ENCODE measurements around the gene RCAN2. TPM values are rescaled to one million over a fixed set of nuclear protein-coding genes. Genes with fewer than 3 reads are reported as not detected.
A peak's percentile ranks its signal among the peaks of the same experiment; 100 is the strongest.

The RCAN2 gene
- total RNA-seq, 4 donors from 2014 or later = 28.7 to 79.1 (median 36.3) TPM

DNA sequence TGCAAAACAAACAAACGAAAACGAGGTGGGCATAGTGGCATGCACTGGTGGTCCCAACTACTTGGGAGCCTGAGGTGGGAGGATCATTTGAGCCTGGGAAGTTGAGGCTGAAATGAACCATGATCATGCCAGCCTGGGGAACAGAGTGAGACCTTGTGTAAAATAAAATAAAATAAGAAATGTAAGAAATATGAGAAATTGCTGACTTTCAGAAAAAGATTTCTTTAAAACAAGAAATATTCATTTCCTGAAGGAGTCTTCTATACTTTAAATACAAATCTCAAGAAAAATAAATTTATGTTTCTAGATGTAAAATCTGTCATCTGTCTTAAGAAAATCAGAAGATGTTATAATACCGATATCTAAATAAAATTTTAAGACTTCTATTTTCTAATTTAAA lies 223.7 kb downstream of the RCAN2 start:
- no peaks in the 10 kb centered on the region for H3K36me3 ChIP-seq
- 76% methylated on average over 3 of the region's 3 CpGs for WGBS
- no peak for DNase-seq (ENCODE audit: extremely low spot score)
- H3K4me3 ChIP-seq = no peak overlapping the region
- intact Hi-C loops (cut with DNase I) = no loop called here
- TF ChIP-seq POLR2A (IDR thresholded peaks at IDR 0.05; ENCODE audit: low read depth) = no peak
- TF ChIP-seq EP300 (IDR thresholded peaks at IDR 0.05) = no peak
- TF ChIP-seq, protein P1, sequence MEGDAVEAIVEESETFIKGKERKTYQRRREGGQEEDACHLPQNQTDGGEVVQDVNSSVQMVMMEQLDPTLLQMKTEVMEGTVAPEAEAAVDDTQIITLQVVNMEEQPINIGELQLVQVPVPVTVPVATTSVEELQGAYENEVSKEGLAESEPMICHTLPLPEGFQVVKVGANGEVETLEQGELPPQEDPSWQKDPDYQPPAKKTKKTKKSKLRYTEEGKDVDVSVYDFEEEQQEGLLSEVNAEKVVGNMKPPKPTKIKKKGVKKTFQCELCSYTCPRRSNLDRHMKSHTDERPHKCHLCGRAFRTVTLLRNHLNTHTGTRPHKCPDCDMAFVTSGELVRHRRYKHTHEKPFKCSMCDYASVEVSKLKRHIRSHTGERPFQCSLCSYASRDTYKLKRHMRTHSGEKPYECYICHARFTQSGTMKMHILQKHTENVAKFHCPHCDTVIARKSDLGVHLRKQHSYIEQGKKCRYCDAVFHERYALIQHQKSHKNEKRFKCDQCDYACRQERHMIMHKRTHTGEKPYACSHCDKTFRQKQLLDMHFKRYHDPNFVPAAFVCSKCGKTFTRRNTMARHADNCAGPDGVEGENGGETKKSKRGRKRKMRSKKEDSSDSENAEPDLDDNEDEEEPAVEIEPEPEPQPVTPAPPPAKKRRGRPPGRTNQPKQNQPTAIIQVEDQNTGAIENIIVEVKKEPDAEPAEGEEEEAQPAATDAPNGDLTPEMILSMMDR (IDR thresholded peaks at IDR 0.05) = no peak
- TF ChIP-seq POLR2AphosphoS5 (IDR thresholded peaks at IDR 0.05) = no peak
- peaks cover 0 to 25% (median 14%) of the 10 kb centered on the region in 4 donors for H3K4me1 ChIP-seq
- no peaks in the 10 kb centered on the region for H3K9me3 ChIP-seq
- no peaks in the 10 kb centered on the region for H3K27me3 ChIP-seq
- no peak overlapping the region for H3K27ac ChIP-seq (replicated peaks in 1 of 4)

DNA sequence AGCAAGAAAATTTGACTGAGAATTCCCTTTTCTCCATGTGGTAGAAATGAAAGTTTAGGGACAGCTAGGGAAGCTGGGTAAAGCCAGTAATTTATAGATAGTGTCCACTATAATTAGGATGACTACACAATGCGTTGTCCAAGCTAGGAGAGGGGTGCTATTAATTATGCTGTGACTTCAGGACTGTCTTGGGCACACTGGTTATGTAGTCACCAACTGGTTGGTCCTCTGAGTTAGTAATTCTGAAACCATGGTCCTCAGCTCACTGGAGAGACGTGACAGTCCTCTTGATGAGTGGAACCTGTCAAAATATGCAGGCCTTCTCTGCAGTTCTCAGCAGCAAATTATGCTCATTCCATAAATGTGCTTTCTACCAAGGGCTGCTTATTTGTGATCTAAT lies 225.9 kb downstream of the RCAN2 start:
- H3K9me3 ChIP-seq = no peaks in the 10 kb centered on the region
- H3K27ac ChIP-seq (replicated peaks in 1 of 4) = no peak overlapping the region
- H3K4me3 ChIP-seq = no peak overlapping the region
- TF ChIP-seq, protein P1 (IDR thresholded peaks at IDR 0.05) = no peak
- TF ChIP-seq POLR2AphosphoS5 (IDR thresholded peaks at IDR 0.05) (no peak), POLR2A (IDR thresholded peaks at IDR 0.05; ENCODE audit: low read depth) (no peak), EP300 (IDR thresholded peaks at IDR 0.05) (no peak)
- intact Hi-C loops (cut with DNase I) = no loop called here
- no peak for DNase-seq (ENCODE audit: extremely low spot score)
- H3K27me3 ChIP-seq = no peaks in the 10 kb centered on the region
- H3K4me1 ChIP-seq = peaks cover 0 to 25% (median 14%) of the 10 kb centered on the region in 4 donors
- WGBS = 97% methylated on average over 2 of the region's 2 CpGs
- no peaks in the 10 kb centered on the region for H3K36me3 ChIP-seq

DNA sequence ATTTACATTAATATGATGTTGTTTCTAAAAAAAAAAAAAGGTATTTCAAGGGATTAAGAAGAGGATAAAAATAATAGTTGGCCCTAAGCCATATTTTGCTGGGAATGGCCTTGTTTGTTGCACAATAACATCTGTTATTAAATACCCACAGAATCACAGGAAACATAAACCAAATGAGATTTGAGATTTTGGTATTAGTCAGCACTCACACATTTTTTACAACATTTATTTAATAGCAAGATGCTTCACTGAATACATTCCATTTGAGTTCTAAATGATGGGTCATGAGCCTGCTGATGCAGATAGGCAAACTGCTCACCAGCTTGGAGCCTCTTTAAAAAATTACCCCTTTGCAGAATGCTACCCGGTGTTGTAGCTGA lies 227.6 kb downstream of the RCAN2 start:
- intact Hi-C loops (cut with DNase I) = no loop called here
- TF ChIP-seq POLR2AphosphoS5 (IDR thresholded peaks at IDR 0.05) = no peak
- TF ChIP-seq EP300 (IDR thresholded peaks at IDR 0.05) = no peak
- no peak for TF ChIP-seq POLR2A (IDR thresholded peaks at IDR 0.05; ENCODE audit: low read depth)
- TF ChIP-seq, protein P1 (IDR thresholded peaks at IDR 0.05) = no peak
- DNase-seq (ENCODE audit: extremely low spot score) = no peak
- Histone ChIP-seq H3K27me3 (no peaks in the 10 kb centered on the region), H3K36me3 (no peaks in the 10 kb centered on the region), H3K27ac (replicated peaks in 1 of 4) (no peak overlapping the region), H3K9me3 (no peaks in the 10 kb centered on the region), H3K4me3 (no peak overlapping the region), H3K4me1 (peaks cover 0 to 21% (median 12%) of the 10 kb centered on the region in 4 donors)
- WGBS = 43% methylated on average over 1 of the region's 1 CpG

DNA sequence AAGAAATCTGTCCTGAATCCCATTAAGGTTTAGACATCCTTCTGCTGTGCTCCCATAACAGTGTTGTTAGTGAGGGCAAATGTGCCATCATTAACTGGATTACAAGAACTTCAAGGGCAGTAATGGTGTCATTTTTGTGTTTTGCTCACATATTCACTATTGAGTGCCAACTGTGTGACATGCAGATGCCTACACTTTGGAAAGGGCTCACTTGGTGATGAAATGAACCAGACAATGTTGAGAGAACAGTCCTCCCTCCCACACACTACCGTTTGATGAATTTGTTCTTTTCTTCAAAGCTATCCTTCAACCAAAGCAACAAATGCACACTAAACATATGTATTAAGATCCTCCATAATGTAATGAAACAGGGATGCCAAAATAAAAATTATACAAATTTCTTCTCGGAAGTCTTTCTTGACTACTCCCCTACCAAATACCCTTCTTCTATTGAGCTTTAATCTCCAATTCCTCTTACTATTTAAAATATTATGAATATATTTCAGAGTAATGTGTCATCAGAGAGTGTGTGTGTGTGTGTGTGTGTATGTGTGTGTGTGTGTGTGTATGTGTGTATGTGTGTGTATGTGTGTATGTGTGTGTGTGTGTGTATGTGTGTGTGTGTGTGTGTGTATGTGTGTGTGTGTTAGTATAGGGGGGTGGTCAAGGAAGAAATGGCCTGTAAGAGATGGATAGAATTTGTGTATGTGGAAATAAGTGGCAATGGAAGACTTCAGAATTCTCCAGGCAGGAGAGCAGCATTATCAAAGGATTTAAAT lies 228.1 kb downstream of the RCAN2 start:
- no peaks in the 10 kb centered on the region for H3K9me3 ChIP-seq
- intact Hi-C loops (cut with DNase I) = no loop called here
- no peak overlapping the region for H3K4me3 ChIP-seq
- H3K36me3 ChIP-seq = no peaks in the 10 kb centered on the region
- H3K4me1 ChIP-seq = peaks cover 0 to 21% (median 12%) of the 10 kb centered on the region in 4 donors
- peak; percentile 80 for DNase-seq (ENCODE audit: extremely low spot score)
- no peaks in the 10 kb centered on the region for H3K27me3 ChIP-seq
- 74% methylated on average over 2 of the region's 2 CpGs for WGBS
- TF ChIP-seq POLR2A (IDR thresholded peaks at IDR 0.05; ENCODE audit: low read depth) (no peak), POLR2AphosphoS5 (IDR thresholded peaks at IDR 0.05) (no peak), EP300 (IDR thresholded peaks at IDR 0.05) (no peak)
- TF ChIP-seq, protein P1 (IDR thresholded peaks at IDR 0.05) = no peak
- no peak overlapping the region for H3K27ac ChIP-seq (replicated peaks in 1 of 4)

Measured in esophagus muscularis mucosa (tissue), 4 donors.